Measurements from ENCODE around the gene PCSK4. TPM values are rescaled to one million over a fixed set of nuclear protein-coding genes. Genes with fewer than 3 reads are reported as not detected.

PCSK4 gene
- total RNA-seq, 2 experiments from 2014 or later: 1.8 to 3.9 TPM

- CTCF ChIA-PET: interaction anchor here (0.7 kb wide), 1 partner anchor 44 kb away, joined by 4 read pairs; no protein-coding TSS in a partner anchor
Observed at GRCh38 chr19:1489463-1490310, 463 bp downstream of the PCSK4 start.

GRCh38 chr19:1488282-1488601 lies 1.9 kb downstream of the PCSK4 start:
- peaks cover 3% of the 10 kb centered on the region for H3K27me3 Mint-ChIP-seq
- ChIA-PET CTCF (no interaction called here), POLR2A (no interaction called here)
- ATAC-seq (no peak), DNase-seq (no peak)
- no peaks in the 10 kb centered on the region for H3K36me3 Mint-ChIP-seq (ENCODE audit: low read depth)
- no peak overlapping the region for H3K27ac Mint-ChIP-seq
- intact Hi-C loops (cut with DNase I, micrococcal nuclease): no loop called here
- no peak overlapping the region for H3K4me3 Mint-ChIP-seq
- H3K9me3 Mint-ChIP-seq (ENCODE audit: low read depth): no peaks in the 10 kb centered on the region
- H3K4me1 Mint-ChIP-seq: peaks cover 9% of the 10 kb centered on the region

More at GRCh38 chr19:1489463-1490310, 463 bp downstream of the PCSK4 start:
- H3K27ac Mint-ChIP-seq: no peak overlapping the region
- no peak for ATAC-seq
- no peak for DNase-seq
- H3K27me3 Mint-ChIP-seq: peaks cover 3% of the 10 kb centered on the region
- H3K36me3 Mint-ChIP-seq (ENCODE audit: low read depth): no peaks in the 10 kb centered on the region
- peak overlapping the region; percentile 72 for H3K4me3 Mint-ChIP-seq
- POLR2A ChIA-PET: no interaction called here
- H3K9me3 Mint-ChIP-seq (ENCODE audit: low read depth): no peaks in the 10 kb centered on the region
- H3K4me1 Mint-ChIP-seq: peaks cover 9% of the 10 kb centered on the region
- intact Hi-C loops (cut with DNase I, micrococcal nuclease): loop anchor here (1.0 to 2.0 kb wide), 18 partner anchors 10 to 693 kb away; partner anchors contain the start of genes C19orf25 (in 2 of the 2), ADAMTSL5 (in 1 of the 2), ATP8B3 (in 1 of the 2) and CIRBP (in 1 of the 2)

GRCh38 chr19:1487576-1488281 lies 2.4 kb downstream of the PCSK4 start:
- Mint-ChIP-seq H3K4me1 (peaks cover 9% of the 10 kb centered on the region), H3K9me3 (ENCODE audit: low read depth) (no peaks in the 10 kb centered on the region), H3K27me3 (peaks cover 3% of the 10 kb centered on the region), H3K36me3 (ENCODE audit: low read depth) (no peaks in the 10 kb centered on the region), H3K27ac (no peak overlapping the region), H3K4me3 (no peak overlapping the region)
- intact Hi-C loops (cut with DNase I, micrococcal nuclease): no loop called here
- POLR2A ChIA-PET: no interaction called here
- DNase-seq (no peak), ATAC-seq (no peak)
- CTCF ChIA-PET: no interaction called here

- no peaks in the 10 kb centered on the region for H3K36me3 Mint-ChIP-seq (ENCODE audit: low read depth)
- no peak overlapping the region for H3K27ac Mint-ChIP-seq
- peaks cover 8% of the 10 kb centered on the region for H3K4me1 Mint-ChIP-seq
- CTCF ChIA-PET: no interaction called here
- H3K4me3 Mint-ChIP-seq: no peak overlapping the region
- POLR2A ChIA-PET: no interaction called here
- peaks cover 3% of the 10 kb centered on the region for H3K27me3 Mint-ChIP-seq
- DNase-seq (no peak), ATAC-seq (no peak)
- intact Hi-C loops (cut with DNase I, micrococcal nuclease): no loop called here
- H3K9me3 Mint-ChIP-seq (ENCODE audit: low read depth): no peaks in the 10 kb centered on the region
Observed at GRCh38 chr19:1486720-1487575, 3.2 kb downstream of the PCSK4 start.

- H3K4me1 Mint-ChIP-seq: peaks cover under 1% of the 10 kb centered on the region
Observed at GRCh38 chr19:1483979-1484428, 6.1 kb downstream of the PCSK4 start.

GRCh38 chr19:1483131-1483978 lies 6.8 kb downstream of the PCSK4 start:
- CTCF ChIA-PET: no interaction called here
- DNase-seq: no peak
- no peak for ATAC-seq
- Mint-ChIP-seq H3K9me3 (ENCODE audit: low read depth) (no peaks in the 10 kb centered on the region), H3K27me3 (no peaks in the 10 kb centered on the region), H3K4me1 (peaks cover 2% of the 10 kb centered on the region), H3K4me3 (no peak overlapping the region), H3K36me3 (ENCODE audit: low read depth) (peaks cover 2% of the 10 kb centered on the region), H3K27ac (no peak overlapping the region)
- POLR2A ChIA-PET: no interaction called here
- intact Hi-C loops (cut with DNase I, micrococcal nuclease): no loop called here

More at GRCh38 chr19:1483979-1484428, 6.1 kb downstream of the PCSK4 start:
- ATAC-seq: no peak
- ChIA-PET POLR2A (no interaction called here), CTCF (no interaction called here)
- H3K9me3 Mint-ChIP-seq (ENCODE audit: low read depth): no peaks in the 10 kb centered on the region
- DNase-seq: no peak
- intact Hi-C loops (cut with DNase I, micrococcal nuclease): no loop called here
- no peak overlapping the region for H3K4me3 Mint-ChIP-seq
- H3K27ac Mint-ChIP-seq: no peak overlapping the region
- no peaks in the 10 kb centered on the region for H3K27me3 Mint-ChIP-seq
- peaks cover 1% of the 10 kb centered on the region for H3K36me3 Mint-ChIP-seq (ENCODE audit: low read depth)

GRCh38 chr19:1482361-1483130 lies 7.6 kb downstream of the PCSK4 start:
- ChIA-PET CTCF (no interaction called here), POLR2A (no interaction called here)
- DNase-seq: no peak
- intact Hi-C loops (cut with DNase I, micrococcal nuclease): no loop called here
- Mint-ChIP-seq H3K4me3 (no peak overlapping the region), H3K36me3 (ENCODE audit: low read depth) (peaks cover 2% of the 10 kb centered on the region), H3K27ac (no peak overlapping the region), H3K27me3 (no peaks in the 10 kb centered on the region), H3K4me1 (peaks cover 2% of the 10 kb centered on the region), H3K9me3 (ENCODE audit: low read depth) (no peaks in the 10 kb centered on the region)
- ATAC-seq: no peak

GRCh38 chr19:1481893-1482360 lies 8.2 kb downstream of the PCSK4 start:
- no peaks in the 10 kb centered on the region for H3K9me3 Mint-ChIP-seq (ENCODE audit: low read depth)
- ChIA-PET CTCF (no interaction called here), POLR2A (no interaction called here)
- H3K27ac Mint-ChIP-seq: no peak overlapping the region
- H3K4me3 Mint-ChIP-seq: no peak overlapping the region
- ATAC-seq: no peak
- H3K27me3 Mint-ChIP-seq: no peaks in the 10 kb centered on the region
- H3K4me1 Mint-ChIP-seq: peaks cover 6% of the 10 kb centered on the region
- intact Hi-C loops (cut with DNase I, micrococcal nuclease): no loop called here
- no peak for DNase-seq
- H3K36me3 Mint-ChIP-seq (ENCODE audit: low read depth): peaks cover 7% of the 10 kb centered on the region

- DNase-seq (no peak), ATAC-seq (no peak)
- CTCF ChIA-PET: no interaction called here
- intact Hi-C loops (cut with DNase I, micrococcal nuclease): no loop called here
- Mint-ChIP-seq H3K4me3 (no peak overlapping the region), H3K27me3 (no peaks in the 10 kb centered on the region), H3K36me3 (ENCODE audit: low read depth) (peaks cover 7% of the 10 kb centered on the region), H3K9me3 (ENCODE audit: low read depth) (no peaks in the 10 kb centered on the region), H3K4me1 (peaks cover 6% of the 10 kb centered on the region), H3K27ac (no peak overlapping the region)
- POLR2A ChIA-PET: no interaction called here
Observed at GRCh38 chr19:1481224-1481892, 8.8 kb downstream of the PCSK4 start.

Measured in activated CD4-positive, alpha-beta T cell treated with anti-CD3 and anti-CD28 coated beads for 36 hours (primary cell).